GM12875 (cell line): ENCODE results near the gene GAS6.

ENCODE experiments used
- H3K4me3 ChIP-seq: one replicate; pipeline ENCODE4 v1.5.1; 2011; ENCODE audit warnings: low read depth, low read length, control low read depth
- CTCF ChIP-seq: IDR thresholded peaks from 2 replicates; pipeline ENCODE4 v1.5.1; 2011; ENCODE audit warnings: low read depth, mild to moderate bottlenecking, control low read depth, inconsistent platforms, low read length, moderate library complexity, borderline replicate concordance; ENCODE audit not compliant: insufficient read depth

Gene GAS6

DNA sequence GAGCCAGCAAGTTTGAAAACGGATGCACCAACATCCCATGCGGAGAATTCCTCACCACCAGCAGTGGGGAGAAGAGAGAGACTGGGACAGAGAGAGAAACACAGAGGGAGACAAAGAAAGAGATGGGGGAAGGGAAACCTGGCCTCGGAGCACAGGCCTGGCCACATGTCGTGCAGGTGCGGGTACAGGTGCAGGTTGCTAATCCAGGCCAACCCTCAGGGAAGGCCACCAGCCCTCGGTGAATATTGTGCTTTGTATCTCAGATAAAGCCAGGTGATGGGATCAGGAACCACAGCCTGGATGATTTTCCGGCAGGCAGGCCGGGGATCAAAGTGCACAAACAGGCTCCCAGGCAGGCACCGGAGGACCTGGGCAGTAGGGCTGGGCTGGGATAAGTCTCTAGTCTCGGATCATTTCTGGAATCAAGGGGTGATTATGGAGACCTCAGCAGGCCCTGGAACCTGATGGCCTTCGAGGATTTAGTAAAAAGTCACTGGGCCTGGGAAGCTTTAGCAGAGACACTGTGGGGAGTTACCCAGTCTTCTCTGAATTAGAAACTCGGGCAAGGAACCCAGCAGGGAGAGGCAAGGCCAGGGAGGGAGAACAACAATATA lies 3.7 kb downstream of the GAS6 start:
- no peak overlapping the region for H3K4me3 ChIP-seq

DNA sequence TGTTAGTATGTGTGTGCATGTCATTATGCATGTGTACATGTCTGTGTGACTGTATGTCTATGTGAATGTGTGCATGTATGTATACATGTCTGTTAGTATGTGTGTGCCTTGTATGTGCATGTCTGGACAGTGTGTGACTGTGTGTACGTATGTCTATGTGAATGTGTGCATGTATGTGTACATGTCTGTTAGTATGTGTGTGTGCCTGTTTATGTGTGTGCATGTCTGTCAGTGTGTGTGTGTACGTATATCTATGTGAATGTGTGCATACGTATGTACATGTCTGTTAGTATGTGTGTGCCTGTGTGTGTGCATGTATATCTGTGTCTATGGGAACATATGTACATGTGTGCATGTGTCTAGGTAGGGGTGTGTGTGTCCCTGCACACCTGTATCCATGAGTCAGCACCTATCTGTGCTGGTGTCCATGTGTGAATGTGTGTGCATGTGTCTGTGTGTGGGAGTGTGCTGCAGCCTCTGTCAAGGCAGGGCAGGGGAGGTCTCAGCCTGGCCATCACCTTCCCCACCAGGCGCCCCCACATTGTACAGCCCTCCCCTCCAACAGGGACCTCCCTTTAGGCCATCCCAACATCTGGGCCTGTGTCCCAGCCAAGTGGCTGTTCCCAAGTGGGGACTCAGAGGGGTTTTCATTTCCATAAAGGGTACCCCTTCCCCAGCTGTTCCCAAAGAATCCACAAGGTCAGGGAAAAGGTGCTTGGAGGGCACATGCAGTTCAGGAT lies 4.4 kb downstream of the GAS6 start:
- no peak for TF ChIP-seq CTCF
- H3K4me3 ChIP-seq = no peak overlapping the region

More for the DNA sequence above, 3.7 kb downstream of the GAS6 start:
- TF ChIP-seq CTCF = no peak

GRCh38 chr13:113857531-113858195 lies 6.2 kb downstream of the GAS6 start:
- H3K4me3 ChIP-seq = no peak overlapping the region
- no peak for TF ChIP-seq CTCF

GRCh38 chr13:113856716-113857065 lies 7.2 kb downstream of the GAS6 start:
- TF ChIP-seq CTCF = no peak
- H3K4me3 ChIP-seq = no peak overlapping the region

DNA sequence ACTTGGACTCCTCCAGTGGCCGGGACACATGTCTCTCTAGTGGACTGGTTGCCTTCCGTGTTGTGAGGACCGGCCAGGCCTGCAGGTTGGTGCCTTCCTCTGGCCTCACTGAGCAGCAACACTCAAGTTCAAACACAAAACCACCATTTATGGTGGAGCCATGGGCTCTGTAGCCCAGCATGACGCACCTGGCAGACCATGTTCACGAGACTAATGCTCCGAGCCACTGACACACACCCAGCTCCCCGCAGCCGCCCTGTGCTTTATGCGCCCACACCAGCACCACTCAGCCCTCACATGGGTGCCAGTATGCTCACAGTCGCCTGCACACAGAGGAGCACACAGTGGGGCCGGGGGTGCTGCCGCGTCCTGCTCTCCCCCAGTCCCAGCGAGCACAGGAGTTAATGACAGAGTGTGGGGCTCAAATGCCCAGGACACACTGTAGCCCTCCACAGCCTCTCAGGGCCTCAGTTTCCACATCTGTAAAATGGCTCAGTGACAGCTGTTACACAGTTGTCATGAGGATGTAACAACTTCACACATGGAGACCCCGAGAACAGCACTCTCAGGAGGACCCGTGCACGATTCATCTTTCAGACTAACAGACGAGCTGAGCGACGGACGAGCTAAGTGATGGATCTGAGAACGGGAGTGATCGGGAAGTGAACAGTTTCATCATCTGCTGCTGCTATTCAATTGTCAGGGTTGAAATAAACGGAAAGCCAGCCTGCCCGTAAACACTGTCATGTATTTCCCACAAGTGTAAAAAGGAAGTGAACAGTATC lies 7.8 kb downstream of the GAS6 start:
- H3K4me3 ChIP-seq = no peak overlapping the region

More for the DNA sequence above, 7.8 kb downstream of the GAS6 start:
- TF ChIP-seq CTCF = no peak
